Midbrain (tissue), 1 donor: Measurements from ENCODE around the gene P2RY14.
A peak's percentile ranks its signal among the peaks of the same experiment; 100 is the strongest.

ENCODE experiments used
- DNase-seq: peaks from one replicate; lab custom pipeline; 2025; lab: John Stamatoyannopoulos, UW

Gene P2RY14

DNA sequence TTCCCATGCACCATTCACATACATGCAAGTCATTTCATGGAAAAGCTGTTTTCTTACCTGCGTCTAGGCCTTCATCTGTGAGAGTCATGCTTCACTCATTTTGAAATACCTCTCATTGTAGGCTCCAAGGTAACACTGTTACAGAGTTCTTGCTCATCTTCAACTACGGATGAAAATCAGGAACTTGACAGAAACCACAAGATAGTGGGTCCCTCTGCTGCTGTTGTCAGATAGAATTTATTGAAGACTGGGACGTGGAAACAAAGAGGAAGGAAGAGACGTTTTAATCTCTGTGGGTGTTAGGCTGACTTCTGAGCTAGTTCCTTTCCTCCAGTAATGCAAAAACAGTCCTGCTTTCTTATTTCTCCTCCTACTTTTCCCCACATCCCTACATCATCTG, at the start of gene P2RY14:
P2RY14 (minus strand) TSS at position 313 of the 400 bp plus-strand sequence. CDS start 64,226 bp downstream, outside the sequence.
- peak; percentile 44 for DNase-seq

DNA sequence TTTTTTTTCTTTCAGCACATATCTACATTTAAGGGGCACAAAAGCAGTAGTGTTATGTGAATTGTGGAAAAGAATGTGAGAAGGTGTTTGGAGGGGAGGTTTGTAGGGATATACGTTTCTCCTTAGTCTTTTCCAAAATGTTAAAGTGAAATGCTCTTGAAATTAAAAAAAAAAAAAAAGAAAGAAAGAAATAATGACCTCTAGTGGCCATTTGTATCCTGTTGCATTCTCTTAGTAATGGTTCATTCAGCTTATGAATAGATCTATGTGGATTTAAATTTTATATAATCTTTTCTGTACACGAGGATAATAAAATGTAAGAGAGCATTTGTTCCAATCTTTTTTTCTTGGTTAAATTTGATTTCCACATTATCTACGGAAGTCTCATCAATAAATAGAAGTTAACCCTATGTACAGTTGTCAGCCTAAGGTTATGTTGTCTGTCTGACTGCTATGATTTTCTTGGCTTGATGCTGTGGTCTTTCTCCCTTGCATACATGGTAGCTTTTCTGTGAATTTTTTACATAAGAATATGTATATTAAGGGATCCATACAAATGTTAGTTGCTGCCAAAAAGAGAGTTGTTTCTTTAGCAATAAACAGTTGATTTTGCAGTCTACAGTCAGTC, 49.3 kb upstream of the P2RY14 start:
- DNase-seq = peak; percentile 14

DNA sequence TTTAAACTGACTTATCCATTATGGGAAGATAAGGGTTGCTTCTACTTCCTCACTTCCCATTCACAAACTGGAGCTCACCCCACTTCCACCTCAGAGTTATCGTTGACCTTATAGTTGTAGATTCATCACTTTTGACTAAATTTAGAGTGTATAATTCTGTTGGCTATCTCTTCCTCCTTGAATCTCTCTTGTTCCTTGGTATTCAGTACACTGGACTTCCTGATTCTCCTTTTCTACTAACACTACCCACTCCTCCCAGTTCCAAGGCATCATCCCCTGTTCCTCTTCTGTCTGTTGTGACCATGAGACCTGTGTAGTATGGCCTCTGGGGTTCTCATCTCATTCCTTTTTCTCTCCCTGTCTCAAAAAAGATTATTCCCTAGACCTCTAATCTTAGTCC, 44.2 kb upstream of the P2RY14 start:
- DNase-seq = no peak

DNA sequence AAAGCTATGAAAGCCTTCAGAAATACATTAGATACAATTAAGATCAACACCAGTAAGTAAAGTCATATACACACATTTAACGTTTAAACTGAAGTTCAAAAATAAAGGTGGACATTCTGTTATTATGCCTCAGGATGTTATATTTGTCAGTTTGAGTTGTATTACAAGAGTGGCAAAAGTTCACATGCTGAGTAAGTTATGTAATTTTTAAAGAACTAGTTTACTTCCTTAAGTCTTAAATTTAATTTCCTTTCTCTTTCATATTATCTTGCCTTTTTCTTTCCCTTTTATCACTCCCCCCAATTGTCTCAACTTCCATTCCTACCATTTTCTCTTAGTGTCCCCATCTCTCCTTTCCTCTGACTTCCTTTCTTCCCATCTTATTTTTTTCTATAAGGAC, 43.2 kb upstream of the P2RY14 start:
- DNase-seq = no peak

DNA sequence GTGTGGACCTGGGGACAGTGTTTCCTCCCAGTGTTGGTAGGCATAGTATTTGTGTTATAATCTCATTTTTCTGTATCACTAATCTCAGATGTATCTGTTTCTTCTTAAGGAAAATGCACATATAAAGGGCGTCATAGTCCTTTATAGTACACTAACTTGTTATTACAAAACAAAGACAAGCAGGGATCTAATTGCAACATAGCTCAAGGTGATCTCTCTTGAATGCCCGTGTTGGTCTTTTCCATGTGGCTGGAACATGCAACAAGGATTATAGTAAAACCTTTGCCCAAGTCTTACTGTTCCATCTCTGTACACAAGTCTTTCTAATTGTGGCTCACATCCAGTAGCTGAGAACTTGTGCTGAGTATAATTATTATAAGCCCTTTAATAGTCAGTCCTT, 41.8 kb upstream of the P2RY14 start:
- no peak for DNase-seq

DNA sequence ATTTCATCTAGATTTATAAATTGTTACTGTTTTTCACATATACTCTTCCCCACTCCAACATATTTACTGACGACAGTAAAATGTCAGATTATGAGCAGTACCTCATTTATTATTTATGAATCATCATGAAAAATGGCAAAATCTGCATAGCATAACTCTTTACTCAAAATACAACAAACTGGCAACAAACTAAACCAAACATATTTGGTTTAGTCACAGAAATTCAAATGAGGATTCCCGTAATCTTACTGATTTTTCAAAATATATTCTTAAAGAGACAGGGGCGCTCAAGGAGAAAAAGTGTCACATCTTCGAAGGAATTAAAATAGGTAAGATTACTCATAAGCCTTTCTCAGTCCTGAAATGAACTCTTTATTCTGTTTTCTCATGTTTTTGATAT, 41.3 kb upstream of the P2RY14 start:
- DNase-seq = no peak

DNA sequence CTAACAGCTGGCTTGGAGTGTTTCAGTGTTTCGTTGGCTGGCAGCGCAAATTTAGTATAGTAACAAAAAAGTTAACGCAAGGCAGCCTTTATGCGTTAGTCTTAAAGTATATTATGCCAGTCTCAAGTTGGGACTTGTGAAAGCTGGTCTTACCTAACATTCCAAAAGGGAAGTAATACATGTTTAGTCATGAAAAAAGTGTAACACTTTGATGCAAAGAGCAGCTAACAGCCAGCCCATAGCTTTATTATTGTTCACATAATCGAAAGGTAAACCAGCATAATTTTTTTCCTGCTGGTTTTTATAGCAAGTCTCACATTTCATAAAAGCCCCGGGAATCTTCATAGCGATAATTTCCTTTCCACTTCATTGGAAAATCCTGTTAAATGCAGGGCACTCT, 40.6 kb upstream of the P2RY14 start:
- DNase-seq = no peak

DNA sequence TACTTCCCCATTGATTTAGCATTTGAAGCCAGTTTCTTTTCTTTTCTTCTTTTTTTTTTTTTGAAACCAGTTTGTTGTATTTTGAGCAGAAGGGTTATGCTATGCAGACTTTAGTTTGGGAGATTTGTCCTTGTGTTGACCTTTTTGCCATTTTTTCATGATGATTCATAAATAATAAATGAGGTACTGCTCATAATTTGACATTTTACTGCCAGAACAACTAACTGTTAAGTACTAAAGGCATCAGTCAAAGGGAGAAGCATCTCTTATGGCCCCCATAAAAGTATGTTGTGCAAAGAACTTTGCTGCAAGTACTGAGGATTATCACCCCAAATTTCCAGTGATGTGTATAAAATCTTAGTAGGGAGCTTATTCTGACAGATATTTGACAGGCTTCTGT, 40.0 kb upstream of the P2RY14 start:
- DNase-seq = no peak

DNA sequence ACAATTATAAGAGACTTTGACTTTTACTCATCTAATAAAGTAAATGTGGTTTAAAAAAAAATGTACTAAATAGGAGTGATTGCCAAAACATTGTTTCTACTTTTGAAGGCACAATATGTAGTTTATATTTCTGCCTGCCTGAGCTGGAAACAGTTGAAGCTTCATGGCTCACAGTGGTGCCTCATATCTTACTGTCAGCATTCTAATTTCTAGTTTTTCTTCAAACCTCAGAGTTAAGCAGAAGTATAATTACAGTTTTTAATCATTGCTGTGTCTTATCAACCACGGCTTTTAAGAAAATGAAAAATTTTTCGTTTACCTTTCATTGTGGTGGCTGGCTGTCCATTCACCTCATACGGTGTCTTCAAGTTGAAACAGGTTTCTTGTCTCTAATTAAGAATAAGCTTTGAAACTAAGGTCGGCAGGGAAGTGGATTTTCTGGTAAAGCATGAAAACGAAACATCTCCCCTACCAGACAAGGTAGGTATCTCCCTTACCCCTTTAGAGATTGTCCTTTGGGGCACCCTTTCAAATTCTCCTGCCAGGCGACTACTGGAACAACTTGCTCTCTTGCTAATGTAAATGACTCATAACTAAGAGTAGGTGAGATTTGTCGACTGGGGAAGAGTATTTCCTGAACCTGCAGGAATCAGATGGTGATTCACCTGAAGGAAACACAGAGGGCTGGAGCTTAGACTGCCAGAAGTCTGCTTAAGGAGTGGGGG, 38.1 kb upstream of the P2RY14 start, which contains the start of gene GPR87:
GPR87 (minus strand) TSS at position 554 of the 725 bp plus-strand sequence. CDS start 16,720 bp downstream, outside the sequence.
- DNase-seq = no peak

DNA sequence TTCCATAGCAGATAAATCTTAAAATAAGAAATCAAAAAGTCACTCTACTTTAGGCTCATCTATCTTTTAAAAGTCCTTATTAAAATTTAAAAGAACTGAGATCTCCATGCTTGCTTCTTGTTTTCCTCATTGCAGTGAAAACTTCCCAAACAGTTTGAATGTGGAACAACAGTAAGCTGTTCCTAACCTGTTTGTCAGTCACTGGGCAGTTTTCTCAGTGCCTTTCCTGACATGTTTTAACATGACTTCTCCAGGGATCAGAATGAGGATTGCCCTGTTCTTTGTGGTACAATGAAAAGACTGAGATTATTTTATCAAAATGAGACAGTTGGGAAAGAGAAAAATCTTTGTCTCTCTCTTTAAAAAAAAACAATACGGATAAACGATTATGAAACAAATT, 37.5 kb upstream of the P2RY14 start:
- no peak for DNase-seq

DNA sequence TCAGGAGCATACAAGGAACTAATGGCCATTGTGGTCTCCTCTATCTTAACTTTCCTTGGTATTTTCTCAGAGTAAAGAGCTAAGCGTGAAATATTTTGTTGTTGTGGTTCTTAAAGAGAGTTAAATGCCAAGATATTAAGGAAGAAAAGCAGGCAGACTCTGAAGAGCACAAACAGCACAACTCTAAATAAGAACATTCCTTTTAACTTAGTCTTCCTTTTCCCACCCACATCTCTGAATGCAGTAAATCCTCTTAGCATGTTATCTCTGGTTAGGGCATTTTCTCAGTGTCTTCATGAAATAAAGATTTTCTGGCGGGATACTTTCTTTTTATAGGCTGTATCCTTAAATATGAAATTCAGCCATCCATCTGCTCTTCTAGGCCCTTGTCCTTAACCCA, 36.8 kb upstream of the P2RY14 start:
- no peak for DNase-seq

DNA sequence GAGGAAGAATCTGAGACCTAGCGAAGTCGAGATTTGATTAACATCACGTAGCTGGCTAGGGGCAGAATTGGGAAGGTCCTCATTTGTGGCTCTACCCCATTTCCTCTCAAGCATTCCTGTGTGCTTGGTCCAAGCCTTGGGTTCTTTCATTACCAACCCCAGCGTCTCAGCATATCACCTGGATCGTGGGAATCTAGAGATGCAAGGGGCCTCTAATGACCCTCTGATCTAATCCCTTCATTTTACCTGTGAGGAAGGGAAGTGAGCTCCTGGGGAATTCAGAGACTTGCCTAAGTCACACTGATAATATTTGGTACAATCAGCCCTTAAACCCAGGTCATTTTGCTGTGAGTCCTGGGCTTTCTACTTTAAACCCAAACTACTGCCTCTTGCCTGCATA, 36.3 kb upstream of the P2RY14 start:
- DNase-seq = no peak

DNA sequence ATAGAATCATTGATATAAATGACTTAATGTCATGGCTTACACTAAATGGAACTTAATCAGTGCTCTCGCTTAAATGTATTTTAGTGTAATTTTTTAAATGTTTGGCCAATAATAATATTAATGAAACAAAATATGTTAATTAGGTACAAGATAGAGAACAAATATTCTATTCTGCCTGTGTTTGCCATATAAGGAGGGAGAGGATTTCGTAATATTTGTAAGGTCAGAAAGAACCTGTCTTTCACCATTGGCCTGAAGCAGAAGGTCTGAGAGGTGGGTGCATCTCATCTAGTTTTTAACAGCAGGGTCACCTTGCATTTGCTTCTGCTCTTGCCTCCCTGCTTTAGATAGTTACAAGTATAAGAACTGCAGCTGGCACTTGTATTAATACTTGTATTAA, 35.8 kb upstream of the P2RY14 start:
- DNase-seq = no peak

DNA sequence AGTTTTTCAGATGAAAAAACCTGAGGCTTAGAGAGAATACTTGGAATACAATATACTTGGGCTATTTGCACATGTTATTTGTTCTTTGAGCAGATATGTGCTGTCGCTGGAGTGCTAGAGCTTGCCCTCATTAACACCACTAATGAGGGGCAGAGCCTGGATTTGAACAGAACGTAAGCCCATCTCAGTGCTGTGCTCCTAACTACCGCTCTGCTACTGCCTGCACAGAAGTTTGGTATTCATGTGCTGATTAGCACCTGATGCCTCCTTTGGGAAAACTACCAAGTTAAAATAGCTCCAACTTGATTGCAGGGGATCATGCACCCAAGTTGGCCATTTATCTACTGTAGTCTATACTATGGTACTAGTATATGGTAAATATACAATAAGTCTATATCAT, 34.6 kb upstream of the P2RY14 start:
- DNase-seq = no peak

DNA sequence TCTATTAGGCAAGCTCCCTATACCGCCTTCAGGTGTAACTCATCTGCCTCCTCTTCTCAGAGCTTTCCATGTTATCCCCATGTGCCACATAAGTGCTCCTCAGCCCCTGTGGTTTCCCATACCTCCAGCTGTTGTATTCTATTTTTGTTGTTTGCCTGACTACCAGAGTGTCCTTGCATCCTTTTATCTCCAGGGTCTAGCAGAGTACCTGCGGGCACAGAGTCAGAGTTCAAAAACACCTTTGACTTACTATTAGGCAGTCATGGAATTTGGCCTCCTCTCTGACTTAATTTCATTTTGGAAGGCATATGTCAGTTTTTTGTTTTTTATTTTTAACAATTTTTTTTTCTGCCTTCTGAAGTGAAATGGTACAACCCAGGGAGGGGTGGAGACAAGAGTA, 31.2 kb upstream of the P2RY14 start:
- no peak for DNase-seq

DNA sequence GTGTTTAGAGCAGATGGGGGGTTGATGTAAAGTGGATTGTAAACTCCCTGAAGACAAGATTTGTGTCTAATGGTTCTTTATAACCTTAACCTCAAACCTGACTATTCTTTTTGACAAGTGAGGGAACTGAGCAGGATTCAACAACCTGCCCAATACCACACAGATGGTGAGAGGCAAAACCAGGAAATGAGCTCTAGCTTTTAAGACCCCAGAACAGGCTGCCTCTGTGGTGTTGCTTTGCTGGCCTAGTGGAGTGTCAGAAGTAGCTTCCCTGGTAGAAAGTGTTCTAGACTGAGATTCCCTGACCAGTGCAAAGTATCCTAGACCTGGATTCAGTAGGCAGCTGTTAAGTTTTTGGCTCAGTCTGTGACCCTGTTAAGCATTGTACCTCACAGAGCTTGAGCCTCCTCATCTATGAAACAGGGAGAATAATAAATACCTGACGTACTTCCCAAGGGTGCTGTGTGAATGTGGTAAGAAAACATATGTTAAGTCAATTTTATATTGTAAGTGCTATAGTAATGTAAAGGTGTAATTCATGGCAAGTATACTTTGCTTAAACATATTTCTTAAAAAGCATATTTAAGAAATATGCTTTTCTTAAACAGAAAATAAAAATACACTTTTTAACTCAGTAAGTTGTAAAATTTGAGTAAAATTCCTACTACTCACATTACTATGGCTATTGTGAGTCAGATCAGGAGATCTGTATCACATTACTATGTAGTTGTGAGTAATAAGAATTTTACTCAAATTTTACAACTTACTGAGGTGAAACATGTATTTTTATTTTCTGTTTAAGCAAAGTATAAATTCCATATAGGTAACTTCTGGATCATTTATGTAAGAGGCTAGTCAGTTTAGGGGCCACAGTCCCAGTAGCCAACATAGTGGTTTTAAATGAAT, 29.5 kb upstream of the P2RY14 start:
- DNase-seq = no peak

DNA sequence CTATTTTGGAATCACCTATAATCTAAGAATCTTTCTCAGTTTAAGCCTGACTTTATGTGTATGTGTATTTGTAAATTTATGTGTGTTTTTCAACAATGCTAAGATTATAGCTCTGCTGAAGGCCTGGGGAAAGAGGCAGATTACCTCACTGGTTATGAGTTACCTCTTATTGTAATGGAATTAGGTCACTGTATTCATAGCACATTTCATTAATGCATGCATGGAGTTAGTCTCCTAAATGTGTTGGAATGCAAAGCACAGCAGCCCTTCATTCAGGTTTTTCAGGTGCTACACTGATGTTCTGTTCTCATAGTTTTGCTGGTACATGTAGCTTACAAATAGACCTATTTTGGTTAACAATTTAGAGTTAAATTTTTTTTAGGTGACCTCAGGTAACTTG, 28.8 kb upstream of the P2RY14 start:
- no peak for DNase-seq

DNA sequence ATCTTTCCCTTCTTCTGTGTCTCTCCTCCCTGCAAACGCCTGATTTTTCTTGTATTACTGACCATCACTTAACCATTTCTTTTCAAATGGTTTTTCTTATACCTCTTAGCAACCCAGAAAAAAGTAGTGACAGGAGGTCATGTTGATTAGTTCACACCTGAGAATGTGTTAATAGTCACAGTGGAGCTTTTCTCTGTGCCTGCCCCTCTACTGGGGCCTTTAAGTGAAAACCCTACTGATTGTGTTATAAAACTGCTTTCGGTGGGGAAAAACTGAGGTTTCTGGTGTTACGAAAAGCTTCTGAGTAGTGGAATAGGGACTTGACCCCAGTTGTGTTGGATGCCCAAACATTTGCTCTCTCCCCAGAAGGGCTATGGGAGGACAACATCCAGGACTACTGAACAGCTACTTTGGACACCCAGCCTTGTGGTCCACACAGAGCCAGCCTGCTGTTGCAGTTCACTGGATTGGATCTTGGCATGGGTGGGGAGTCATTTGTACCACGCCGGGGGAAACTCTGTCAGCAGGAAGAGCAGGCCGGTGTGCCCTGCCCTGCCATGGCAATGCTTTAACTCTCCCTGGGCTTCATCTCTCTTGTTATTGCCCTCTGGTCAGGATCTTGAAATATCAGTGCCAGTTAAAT, 27.9 kb upstream of the P2RY14 start:
- no peak for DNase-seq

DNA sequence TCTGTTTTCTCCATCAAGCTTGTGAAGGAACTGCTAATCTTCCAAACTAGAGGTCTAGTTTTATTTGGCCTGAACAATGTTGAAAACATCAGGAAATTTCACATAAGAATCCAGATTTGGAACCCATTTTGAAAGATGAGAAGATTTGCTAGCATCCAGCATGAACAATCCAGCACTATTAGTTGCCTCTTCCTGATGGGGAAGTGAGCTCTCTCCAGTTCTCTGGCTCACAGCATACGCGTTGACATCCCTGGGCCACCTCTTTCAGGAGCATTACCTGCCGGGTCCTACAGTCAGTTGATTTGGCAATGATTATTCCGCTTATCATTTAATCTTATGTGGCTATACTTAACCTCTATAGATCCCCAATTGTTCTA, 27.4 kb upstream of the P2RY14 start:
- no peak for DNase-seq

DNA sequence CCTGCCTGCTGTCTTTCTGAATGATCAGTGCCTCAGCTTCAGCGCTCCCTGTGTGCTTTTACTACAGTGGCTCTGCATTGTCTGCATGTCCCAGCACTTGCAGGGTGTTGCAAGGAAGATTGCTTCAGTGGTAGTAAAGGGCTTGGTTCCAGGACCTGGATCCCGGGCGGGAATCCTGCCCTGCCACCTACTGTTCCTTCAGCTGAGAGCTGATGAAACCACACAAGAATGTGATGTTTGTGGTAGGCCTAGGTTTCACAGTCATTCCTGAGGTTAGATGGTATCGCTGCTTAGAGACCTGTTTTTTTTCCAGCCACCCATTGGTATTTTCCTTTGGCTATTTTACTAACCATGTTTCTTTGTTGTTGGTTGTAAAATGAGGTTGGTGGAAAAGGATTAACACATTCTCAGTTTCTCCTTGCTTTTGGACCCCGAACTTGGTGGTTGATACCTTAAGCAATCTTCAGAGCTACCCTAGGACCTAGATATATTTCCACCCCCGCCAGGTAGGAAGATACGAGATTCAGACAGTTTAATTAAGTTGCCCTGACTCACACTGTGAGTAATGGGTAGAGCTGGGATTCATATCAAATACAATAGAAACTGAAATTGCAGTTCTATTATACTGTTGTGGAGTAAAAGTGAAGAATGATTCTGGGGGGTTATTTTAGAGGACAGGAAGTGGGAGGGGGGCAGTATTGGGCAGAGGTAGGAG, 26.9 kb upstream of the P2RY14 start:
- DNase-seq = peak; percentile 11

DNA sequence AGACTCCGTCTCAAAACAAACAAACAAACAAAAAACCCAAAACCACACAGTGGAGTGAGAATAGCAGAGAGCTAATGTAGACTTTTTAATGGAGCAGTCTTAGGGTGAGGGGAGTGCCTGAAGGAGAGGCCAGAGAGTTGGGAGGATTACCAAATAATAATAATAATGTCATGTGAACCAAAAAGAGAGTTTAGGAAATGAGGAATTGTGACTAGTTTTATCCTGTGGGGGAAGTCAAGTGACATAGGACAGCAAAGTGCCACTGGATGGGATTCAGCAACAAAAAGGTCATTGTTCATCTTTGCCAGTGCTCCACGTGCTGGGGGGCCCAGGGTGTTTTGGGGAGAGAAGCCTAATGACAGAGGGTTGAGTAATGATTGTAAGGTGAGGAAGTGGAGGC, 25.4 kb upstream of the P2RY14 start:
- no peak for DNase-seq

DNA sequence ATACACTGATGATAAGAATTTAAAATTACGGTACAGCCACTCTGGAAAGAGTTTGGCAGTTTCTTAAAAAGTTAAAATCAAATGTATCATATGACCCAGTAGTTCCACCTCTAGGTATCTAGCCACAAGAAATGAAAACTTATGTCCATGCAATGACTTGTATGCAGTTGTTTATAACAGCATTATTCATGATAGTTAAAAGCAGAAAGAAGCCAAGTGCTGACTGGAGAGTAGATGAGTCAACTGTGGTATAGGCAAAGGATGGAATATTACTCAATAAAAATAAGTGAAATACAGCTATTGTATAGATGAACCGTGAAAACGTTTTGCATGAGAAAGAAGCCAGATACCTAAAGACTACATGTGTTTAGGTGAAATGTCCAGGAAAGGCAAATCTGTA, 23.4 kb upstream of the P2RY14 start:
- DNase-seq = no peak
